Neural progenitor cell (in vitro differentiated cells): ENCODE data around the gene FRG2C.
"Not testable (repeated sequence)": the region's sequence is repeated elsewhere in the genome, so short reads cannot be mapped to it uniquely, and the experiment has no call there.

Experiments used
- EZH2 ChIP-seq: fragments of 200-600 bp; sonication (generic); IDR thresholded peaks from 2 replicates; pipeline ENCODE4 v1.6.1; 2017; ENCODE audit warnings: antibody characterized with exemption, mild to moderate bottlenecking, moderate library complexity
- TF ChIP-seq, protein P1 (sequence below): fragments of 200-600 bp; sonication (generic); IDR thresholded peaks from 2 replicates; pipeline ENCODE4 v1.5.1; 2017; ENCODE audit warnings: antibody characterized with exemption, mild to moderate bottlenecking

DNA sequence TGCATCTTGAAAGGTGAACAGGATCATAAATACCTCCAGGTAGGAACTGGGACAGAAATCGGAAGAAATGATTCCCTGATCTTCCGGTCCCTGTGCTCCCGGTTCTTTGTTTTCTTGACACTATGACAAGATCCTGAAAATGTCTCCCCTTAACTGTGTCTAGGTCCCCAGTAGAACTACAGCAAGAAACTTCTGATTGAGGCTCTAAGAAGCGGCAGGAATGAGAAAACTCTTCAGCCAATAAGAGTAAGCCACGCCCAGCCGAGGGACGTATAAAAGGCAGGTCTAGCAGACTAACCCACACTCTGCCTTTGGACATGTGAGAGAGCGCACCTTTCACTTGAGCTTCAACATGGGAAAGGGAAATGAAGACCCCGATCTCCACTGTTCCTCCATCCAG, at the start of gene FRG2C:
- TF ChIP-seq, protein P1, sequence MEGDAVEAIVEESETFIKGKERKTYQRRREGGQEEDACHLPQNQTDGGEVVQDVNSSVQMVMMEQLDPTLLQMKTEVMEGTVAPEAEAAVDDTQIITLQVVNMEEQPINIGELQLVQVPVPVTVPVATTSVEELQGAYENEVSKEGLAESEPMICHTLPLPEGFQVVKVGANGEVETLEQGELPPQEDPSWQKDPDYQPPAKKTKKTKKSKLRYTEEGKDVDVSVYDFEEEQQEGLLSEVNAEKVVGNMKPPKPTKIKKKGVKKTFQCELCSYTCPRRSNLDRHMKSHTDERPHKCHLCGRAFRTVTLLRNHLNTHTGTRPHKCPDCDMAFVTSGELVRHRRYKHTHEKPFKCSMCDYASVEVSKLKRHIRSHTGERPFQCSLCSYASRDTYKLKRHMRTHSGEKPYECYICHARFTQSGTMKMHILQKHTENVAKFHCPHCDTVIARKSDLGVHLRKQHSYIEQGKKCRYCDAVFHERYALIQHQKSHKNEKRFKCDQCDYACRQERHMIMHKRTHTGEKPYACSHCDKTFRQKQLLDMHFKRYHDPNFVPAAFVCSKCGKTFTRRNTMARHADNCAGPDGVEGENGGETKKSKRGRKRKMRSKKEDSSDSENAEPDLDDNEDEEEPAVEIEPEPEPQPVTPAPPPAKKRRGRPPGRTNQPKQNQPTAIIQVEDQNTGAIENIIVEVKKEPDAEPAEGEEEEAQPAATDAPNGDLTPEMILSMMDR, result not testable (repeated sequence)
- TF ChIP-seq EZH2, result not testable (repeated sequence)
